Stimulated activated CD8-positive, alpha-beta memory T cell treated with anti-CD3 and anti-CD28 coated beads, Interleukin-12 subunit alpha, Interleukin-12 subunit beta, amount 100 ng/mL, for 4 hours (primary cell): ENCODE measurements around the gene HPCAL4.

Source experiments
- DNase-seq: peaks from one replicate; pipeline ENCODE4 v3.0.0-alpha.2; 2020; ENCODE audit warnings: low read depth

The HPCAL4 gene

GRCh38 chr1:39700348-39700747 lies 9.1 kb upstream of the HPCAL4 start:
- no peak for DNase-seq

- DNase-seq, result no peak
These were observed 8.2 kb upstream of the HPCAL4 start for GRCh38 chr1:39699419-39699818.

GRCh38 chr1:39698568-39698967 lies 7.3 kb upstream of the HPCAL4 start:
- DNase-seq, result no peak

- DNase-seq, result no peak
These were observed 5.2 kb upstream of the HPCAL4 start for GRCh38 chr1:39696448-39696847.

- no peak for DNase-seq
These were observed 3.8 kb upstream of the HPCAL4 start for GRCh38 chr1:39695016-39695415.

- no peak for DNase-seq
These were observed 2.8 kb upstream of the HPCAL4 start for GRCh38 chr1:39694026-39694425.

- DNase-seq, result no peak
These were observed 1.2 kb upstream of the HPCAL4 start for GRCh38 chr1:39692152-39693074.

GRCh38 chr1:39690794-39691382 lies 345 bp downstream of the HPCAL4 start:
- DNase-seq, result no peak

GRCh38 chr1:39690225-39690624 lies 1.0 kb downstream of the HPCAL4 start:
- no peak for DNase-seq

GRCh38 chr1:39689635-39690034 lies 1.6 kb downstream of the HPCAL4 start:
- DNase-seq, result no peak

GRCh38 chr1:39689214-39689613 lies 2.0 kb downstream of the HPCAL4 start:
- no peak for DNase-seq

GRCh38 chr1:39688706-39689105 lies 2.5 kb downstream of the HPCAL4 start:
- no peak for DNase-seq

- DNase-seq, result no peak
These were observed 4.0 kb downstream of the HPCAL4 start for GRCh38 chr1:39687243-39687642.

GRCh38 chr1:39685071-39685470 lies 6.2 kb downstream of the HPCAL4 start:
- DNase-seq, result no peak

GRCh38 chr1:39684313-39684664 lies 6.9 kb downstream of the HPCAL4 start:
- no peak for DNase-seq

GRCh38 chr1:39683591-39684312 lies 7.5 kb downstream of the HPCAL4 start:
- DNase-seq, result no peak

- no peak for DNase-seq
These were observed 9.2 kb downstream of the HPCAL4 start for GRCh38 chr1:39681999-39682398.

GRCh38 chr1:39681294-39681693 lies 9.9 kb downstream of the HPCAL4 start:
- no peak for DNase-seq

- no peak for DNase-seq
These were observed 10.5 kb downstream of the HPCAL4 start for GRCh38 chr1:39680751-39681150.

GRCh38 chr1:39679821-39680220 lies 11.4 kb downstream of the HPCAL4 start:
- no peak for DNase-seq

- DNase-seq, result no peak
These were observed 12.3 kb downstream of the HPCAL4 start for GRCh38 chr1:39678889-39679288.

- no peak for DNase-seq
These were observed 13.6 kb downstream of the HPCAL4 start for GRCh38 chr1:39677645-39678044.

GRCh38 chr1:39676948-39677548 lies 14.2 kb downstream of the HPCAL4 start:
- DNase-seq, result no peak
